Measurements from ENCODE around the gene GTF2H1.

DNA sequence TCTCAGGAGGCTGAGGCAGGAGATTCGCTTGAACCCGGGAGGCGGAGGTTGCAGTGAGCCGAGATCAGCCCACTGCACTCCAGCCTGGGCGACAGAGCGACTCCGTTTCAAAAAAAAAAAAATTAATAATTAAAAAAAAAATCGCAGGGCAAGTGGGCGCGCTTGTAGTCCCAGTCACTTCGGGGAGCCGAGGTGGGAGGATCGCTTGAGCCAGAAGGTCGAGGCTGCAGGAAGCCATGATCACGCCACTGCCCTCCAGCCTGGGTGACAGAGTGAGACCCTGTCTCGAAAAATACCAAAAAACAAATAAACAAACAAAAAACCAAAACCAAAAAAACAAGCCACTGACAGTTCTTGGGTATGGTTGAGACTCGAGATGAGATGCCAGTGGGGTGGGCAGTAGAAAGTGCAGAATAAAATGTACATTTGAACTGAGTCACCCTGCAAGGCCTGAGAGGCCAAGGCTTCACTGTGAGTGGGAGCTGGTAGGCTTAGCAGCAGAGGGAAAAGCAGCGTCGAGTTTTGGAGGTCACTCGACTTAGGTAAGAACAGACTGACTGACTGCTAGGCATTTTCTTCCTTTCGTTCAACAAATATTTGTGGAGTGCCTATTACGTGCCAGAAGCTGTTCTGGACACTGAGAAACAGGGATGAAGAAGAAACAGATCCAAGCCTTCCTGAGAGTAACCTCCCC is 71.4 kb downstream of the GTF2H1 start:
- TF ChIP-seq, protein P1, sequence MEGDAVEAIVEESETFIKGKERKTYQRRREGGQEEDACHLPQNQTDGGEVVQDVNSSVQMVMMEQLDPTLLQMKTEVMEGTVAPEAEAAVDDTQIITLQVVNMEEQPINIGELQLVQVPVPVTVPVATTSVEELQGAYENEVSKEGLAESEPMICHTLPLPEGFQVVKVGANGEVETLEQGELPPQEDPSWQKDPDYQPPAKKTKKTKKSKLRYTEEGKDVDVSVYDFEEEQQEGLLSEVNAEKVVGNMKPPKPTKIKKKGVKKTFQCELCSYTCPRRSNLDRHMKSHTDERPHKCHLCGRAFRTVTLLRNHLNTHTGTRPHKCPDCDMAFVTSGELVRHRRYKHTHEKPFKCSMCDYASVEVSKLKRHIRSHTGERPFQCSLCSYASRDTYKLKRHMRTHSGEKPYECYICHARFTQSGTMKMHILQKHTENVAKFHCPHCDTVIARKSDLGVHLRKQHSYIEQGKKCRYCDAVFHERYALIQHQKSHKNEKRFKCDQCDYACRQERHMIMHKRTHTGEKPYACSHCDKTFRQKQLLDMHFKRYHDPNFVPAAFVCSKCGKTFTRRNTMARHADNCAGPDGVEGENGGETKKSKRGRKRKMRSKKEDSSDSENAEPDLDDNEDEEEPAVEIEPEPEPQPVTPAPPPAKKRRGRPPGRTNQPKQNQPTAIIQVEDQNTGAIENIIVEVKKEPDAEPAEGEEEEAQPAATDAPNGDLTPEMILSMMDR (IDR thresholded peaks at IDR 0.05), result no peak
- no peak for TF ChIP-seq TEAD4 (IDR thresholded peaks at IDR 0.05; ENCODE audit: borderline replicate concordance, insufficient read depth)
- no peak for TF ChIP-seq EP300 (IDR thresholded peaks at IDR 0.05; ENCODE audit: borderline replicate concordance in 1 of 2, low read depth in 1 of 2, low read length in 1 of 2)
- TF ChIP-seq, protein P2, sequence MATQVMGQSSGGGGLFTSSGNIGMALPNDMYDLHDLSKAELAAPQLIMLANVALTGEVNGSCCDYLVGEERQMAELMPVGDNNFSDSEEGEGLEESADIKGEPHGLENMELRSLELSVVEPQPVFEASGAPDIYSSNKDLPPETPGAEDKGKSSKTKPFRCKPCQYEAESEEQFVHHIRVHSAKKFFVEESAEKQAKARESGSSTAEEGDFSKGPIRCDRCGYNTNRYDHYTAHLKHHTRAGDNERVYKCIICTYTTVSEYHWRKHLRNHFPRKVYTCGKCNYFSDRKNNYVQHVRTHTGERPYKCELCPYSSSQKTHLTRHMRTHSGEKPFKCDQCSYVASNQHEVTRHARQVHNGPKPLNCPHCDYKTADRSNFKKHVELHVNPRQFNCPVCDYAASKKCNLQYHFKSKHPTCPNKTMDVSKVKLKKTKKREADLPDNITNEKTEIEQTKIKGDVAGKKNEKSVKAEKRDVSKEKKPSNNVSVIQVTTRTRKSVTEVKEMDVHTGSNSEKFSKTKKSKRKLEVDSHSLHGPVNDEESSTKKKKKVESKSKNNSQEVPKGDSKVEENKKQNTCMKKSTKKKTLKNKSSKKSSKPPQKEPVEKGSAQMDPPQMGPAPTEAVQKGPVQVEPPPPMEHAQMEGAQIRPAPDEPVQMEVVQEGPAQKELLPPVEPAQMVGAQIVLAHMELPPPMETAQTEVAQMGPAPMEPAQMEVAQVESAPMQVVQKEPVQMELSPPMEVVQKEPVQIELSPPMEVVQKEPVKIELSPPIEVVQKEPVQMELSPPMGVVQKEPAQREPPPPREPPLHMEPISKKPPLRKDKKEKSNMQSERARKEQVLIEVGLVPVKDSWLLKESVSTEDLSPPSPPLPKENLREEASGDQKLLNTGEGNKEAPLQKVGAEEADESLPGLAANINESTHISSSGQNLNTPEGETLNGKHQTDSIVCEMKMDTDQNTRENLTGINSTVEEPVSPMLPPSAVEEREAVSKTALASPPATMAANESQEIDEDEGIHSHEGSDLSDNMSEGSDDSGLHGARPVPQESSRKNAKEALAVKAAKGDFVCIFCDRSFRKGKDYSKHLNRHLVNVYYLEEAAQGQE (IDR thresholded peaks at IDR 0.05; ENCODE audit: low read depth, low read length), result no peak
- TF ChIP-seq NRF1 (IDR thresholded peaks at IDR 0.05; ENCODE audit: low read depth, low read length), result no peak
- no peak for TF ChIP-seq FOXM1 (IDR thresholded peaks at IDR 0.05; ENCODE audit: low read depth)
- no peak for TF ChIP-seq YY1 (IDR thresholded peaks at IDR 0.05; ENCODE audit: low read depth)
- TF ChIP-seq ELF1 (IDR thresholded peaks at IDR 0.05), result no peak
- TF ChIP-seq, protein P3, sequence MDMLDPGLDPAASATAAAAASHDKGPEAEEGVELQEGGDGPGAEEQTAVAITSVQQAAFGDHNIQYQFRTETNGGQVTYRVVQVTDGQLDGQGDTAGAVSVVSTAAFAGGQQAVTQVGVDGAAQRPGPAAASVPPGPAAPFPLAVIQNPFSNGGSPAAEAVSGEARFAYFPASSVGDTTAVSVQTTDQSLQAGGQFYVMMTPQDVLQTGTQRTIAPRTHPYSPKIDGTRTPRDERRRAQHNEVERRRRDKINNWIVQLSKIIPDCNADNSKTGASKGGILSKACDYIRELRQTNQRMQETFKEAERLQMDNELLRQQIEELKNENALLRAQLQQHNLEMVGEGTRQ (IDR thresholded peaks at IDR 0.05; ENCODE audit: borderline replicate concordance, low read depth, low read length), result no peak
- no peak for TF ChIP-seq POLR2AphosphoS5 (IDR thresholded peaks at IDR 0.05; ENCODE audit: low read depth, low read length)
- no peak for TF ChIP-seq EZH2phosphoT487 (IDR thresholded peaks at IDR 0.05; ENCODE audit: borderline replicate concordance, low read depth)
- TF ChIP-seq JUND (IDR thresholded peaks at IDR 0.05), result no peak

Measured in SK-N-SH (cell line).